NCI-H2107 treated with DMSO at 0.1 percent for 48 hours (cell line): ENCODE measurements around the gene TMEM179.
A peak's percentile ranks its signal among the peaks of the same experiment; 100 is the strongest.

ENCODE experiments used
- DNase-seq: peaks from one replicate; lab custom pipeline; 2025; ENCODE audit not compliant: unreplicated experiment; lab: John Stamatoyannopoulos, UW

Gene TMEM179

DNA sequence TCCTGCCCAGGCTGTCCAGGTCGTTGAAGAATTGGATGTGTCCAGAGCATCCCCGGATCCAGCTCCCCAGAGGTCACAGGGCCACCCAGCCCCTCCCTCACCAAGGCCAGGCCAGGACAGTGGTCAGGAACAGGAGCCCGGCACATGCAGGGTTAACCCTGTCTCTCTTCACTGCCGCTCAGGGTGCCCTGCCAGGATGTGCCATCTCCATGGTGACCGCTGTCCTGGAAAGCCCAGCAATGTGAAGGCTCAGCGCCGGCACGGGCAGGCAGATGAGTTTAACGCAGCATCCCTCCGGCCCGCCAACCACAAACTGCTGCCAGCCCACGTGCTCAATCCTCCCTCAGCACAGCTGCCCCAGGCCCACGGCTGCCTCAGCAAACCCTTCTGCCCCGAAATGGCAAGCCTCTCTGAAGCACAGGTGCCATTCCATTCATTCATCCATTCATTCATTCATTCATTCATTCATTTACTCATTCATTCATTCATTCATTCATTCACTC lies 4.4 kb downstream of the TMEM179 start:
- DNase-seq: no peak

DNA sequence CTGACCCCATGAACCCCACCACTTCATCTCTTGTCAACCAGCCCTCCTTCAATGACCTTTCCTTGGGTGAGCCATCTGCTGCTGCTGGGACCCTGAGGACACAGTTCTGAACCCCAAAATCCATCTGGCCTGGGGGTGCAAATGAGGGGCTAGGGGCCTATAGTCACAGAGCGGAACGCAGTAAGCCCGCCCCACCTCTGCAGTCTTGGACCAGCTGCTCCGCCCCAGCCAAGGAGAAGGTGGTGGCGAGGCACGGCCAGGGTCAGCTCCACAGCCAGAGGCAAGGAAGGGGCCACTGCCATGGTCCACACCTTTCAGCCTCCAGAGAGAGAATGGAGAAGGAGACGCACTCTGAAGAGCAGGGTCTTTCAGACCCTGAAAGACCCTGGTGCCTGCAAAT lies 5.1 kb downstream of the TMEM179 start:
- DNase-seq: no peak

DNA sequence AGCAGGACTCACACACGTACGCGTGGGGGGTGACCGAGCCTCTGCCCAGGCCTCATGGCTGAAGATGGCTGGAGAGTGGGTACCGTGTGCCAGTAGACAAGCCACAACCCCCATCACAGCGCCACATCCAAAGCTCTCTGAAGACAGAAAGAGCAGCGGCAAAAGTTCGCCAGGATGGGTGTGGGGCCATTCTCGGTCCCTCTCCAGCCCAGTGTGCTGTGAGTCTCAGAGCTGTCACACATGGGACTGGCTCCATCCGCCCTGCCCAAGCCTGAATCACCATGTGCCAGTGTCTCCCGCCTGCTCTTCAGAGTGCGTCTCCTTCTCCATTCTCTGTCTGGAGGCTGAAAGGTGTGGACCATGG lies 5.7 kb downstream of the TMEM179 start:
- DNase-seq: no peak

DNA sequence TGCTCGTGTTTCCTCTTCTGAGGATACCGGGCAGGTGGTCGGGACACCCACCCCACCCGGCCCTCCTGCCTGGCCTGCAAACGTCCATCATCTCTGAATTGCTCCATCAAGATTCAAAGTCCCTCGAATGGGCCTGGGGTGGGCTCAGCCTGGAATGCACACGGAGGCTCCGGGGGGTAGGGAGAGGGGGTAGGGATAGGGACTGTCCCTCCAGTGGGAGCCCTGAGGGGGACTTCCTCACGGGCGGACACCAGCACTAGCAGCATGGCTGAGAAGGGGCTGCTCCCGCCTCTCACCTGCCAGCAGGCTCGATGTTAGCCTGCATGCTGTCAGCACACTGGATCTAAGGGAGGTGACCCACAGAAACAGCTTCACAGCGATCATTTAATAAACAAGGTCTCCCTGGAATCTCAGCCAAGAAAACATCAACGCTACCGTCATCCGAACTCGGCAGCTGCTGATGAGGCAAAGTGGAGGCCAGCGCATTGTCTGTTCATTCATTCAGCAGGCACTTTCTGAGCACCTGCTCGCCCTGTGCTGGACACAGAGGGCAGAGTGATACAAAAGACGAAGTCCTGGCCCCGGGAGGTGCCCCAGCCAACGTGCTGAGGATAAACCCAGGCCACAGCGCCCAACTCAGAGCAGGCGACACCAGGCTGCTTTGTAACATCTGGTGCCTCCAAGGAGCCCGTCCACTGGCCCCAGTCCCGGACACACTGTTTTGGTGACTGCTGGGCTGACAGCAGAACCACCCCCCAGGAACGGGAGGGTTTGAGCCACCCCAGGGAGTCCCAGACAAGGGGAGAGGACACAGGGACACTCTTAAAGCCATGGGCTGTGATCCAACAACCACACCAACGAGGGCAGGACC lies 6.3 kb downstream of the TMEM179 start:
- peak; percentile 10 for DNase-seq

DNA sequence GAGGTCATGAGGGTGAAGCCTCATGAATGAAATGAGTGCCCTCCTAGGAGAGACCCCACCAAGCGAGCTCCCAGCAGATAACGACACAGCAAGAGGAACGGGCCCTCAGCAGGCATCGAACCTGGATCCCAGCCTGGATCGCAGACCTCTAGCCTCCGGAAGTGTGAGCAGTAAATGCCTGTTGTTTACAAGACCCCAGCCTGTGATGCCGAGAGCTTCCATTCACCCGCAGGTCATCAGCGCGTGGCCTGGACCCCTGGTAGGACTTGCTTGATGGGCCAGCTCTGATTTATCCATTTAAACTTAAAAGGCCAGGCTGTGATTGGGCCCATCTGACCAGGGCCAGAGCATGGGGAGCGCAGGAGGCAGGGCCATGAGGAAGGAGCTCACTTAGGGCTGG lies 7.0 kb downstream of the TMEM179 start:
- DNase-seq: no peak

DNA sequence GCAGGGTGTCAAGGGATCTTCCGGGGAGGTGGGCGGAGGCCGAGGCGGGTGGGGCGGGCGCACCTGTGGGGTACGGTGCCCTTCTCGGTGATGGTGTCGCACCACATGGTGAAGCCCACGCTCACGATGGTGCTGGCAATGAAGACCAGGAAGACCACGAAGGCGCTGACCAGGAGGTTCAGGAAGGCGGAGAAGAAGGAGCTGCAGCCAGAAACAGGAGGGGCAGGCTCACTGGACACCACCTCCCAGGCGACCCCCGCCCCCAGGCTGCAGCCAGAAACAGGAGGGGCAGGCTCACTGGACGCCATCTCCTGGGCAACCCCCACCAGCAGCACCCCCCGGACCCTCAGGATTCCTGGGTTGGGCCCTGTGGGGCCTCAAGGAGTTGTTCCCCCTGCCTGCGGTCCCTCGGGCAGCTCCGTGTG lies 7.6 kb downstream of the TMEM179 start:
- no peak for DNase-seq

DNA sequence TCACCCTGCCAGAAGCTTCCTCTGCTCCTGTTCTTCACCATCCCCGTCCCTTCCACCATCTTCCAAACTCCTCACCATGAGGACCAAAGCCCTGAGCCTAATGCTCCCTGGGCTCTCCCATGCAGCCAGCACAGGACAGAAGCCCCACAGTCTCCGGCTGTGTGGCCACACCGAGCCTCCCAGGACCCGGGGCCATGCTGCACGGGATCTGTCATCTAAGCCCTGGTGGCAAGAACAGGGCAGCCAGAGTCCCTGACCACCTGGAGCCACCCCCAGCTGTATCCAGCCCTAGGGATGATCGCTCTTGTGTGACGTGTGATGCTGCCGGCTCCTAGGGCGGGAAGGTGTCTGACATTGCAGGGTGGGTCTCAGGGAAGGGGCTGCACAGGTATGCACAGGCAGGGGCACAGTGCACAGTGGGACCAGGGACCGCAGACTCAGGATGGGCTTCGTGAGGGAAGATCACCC lies 8.1 kb downstream of the TMEM179 start:
- DNase-seq: no peak

DNA sequence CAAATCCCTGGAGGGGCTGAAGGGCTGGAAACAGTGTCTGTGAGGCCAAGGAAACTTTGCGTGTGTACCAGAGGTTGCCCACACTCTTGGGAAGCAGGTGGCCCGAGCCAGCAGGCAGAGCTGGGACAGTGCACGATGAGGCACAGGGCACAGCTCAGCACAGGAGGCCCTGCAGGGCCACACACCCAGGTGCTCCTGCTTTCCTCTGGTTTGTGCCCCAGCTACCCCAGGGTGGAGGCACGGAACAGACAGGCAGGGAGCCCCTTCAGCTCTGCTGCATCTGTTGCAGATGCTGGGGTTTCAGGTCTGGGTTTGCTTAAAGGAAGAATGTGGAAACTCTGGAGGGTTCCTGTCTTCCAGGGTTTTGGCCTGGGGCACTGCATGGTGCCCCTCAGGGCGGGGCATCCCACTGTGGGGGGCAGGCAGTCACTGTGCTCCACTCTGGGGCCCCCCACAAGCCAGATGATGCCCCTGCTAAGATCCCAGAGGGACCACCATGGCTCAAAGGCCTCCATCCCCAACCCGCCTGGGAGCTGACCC lies 8.6 kb downstream of the TMEM179 start:
- no peak for DNase-seq

DNA sequence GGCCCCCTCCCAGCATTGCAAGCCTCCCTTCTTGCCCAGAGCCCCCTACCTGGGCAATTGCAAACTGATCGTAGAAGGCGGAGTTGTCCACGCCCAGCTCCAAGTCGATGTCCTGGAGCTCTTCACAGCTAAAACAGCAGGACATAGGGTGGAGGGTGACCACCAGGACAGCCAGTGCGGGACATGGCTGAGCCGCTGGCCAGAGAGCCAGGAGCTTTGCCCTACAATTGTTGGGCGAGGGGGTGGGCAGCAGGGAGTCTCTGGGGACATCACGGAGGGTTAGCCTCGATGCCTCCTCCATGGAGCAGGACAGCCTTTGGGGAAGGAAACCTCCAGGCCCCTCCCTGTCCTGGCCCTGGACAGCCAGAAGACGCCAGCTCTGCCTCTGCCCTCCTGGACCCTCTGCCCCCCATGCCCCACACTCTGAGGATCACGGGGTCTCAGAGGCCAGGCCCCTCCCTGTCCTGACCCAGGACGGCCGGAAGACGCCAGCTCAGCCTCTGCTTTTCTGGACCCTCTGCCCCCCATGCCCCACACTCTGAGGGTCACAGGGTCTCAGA lies 9.4 kb downstream of the TMEM179 start:
- DNase-seq: no peak

DNA sequence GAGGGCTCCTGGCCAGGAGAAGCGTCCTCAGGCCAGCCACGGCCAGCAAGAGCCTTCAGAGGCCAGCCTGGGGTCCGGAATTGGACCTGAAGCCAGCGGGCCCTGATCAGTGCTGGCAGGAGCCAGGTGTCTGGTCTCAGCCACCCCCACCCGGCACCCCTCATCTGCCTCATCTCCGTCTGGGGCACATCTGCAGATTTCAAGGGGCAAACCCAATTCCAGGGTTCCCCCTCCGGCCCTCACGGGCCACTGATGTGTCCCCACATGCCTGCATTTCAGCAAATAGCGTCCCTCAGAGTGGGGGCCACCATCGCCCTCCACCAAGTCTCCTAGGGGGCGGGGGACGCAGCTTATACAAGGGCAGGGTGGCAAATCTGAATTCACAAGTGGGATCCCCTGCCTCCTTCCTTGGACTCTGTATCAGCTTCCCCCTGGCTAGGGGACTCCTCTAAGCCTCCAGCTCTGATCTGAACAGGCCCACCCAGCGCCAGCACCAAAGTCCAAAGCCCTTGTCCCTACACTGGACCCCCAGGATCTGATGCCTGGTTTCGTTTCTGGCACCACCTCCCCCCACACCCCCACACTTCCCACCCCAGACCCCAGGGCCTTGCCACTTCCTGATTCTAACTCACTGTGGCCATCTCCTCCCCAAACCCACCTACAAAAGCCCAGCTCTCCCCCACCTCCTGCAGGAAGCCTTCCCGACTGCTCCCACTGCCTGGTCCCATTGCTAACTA lies 10.1 kb downstream of the TMEM179 start:
- no peak for DNase-seq

DNA sequence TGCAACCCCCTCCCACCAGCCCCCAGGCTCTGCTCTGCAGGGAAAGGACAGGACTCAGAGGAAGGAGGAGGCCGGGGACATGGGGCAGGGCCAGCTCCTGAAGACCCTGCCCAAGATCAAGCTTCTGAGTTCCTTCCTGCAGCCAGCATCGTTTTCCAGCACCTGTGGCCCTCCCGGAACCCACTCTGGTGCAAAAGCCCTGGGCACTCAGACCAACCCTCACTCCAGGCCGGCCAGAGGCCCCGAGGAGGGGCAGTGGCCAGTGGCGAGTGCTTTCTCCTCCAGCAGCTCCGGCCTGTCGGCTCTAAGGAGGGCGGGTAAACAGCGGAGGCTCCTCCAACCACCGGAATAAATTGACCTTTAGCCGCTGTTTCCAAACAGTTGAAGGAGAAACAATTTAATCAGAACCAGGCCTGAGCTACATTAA lies 10.8 kb downstream of the TMEM179 start:
- no peak for DNase-seq

DNA sequence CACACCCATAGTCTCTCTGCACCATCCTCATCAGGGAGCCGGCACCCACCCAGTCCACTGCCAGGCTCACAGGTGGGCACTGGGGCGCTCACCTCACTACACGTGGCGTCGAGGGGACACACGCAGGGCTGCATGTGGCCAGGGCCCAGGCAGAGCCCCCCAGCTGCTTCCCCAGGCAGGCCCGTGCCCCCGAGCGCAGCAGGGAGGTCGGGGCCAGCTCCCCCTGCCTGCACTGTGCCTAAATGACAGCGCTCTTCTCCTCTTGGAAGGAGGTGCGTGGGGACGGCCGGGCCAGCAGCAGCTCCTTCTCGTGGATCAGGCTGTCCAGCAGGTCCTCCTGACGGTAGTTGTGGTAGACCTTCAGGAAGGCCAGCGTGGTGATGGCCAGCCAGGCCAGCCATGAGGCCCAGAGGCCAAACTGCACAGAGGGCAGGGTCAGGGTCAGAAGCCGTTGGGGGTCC lies 11.3 kb downstream of the TMEM179 start:
- no peak for DNase-seq

DNA sequence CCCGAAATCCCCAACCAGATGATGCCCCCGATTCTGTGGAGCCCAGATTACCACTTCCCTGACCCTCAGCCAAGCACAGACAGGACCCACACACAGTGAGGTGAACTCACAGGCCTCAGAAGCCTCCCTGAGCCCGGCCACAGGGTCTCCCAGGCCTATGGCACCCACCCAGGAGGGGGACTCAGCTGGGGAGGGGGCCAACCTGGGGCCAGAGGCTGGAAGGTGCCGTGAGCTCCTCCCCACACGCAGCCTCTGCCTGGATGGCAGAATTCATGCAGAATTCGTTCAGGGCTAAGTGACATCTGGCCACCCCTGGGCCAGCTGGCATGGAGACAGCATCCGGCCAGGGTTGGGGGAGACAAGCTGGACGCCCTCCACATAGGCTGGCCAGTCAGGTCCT lies 11.8 kb downstream of the TMEM179 start:
- DNase-seq: no peak

DNA sequence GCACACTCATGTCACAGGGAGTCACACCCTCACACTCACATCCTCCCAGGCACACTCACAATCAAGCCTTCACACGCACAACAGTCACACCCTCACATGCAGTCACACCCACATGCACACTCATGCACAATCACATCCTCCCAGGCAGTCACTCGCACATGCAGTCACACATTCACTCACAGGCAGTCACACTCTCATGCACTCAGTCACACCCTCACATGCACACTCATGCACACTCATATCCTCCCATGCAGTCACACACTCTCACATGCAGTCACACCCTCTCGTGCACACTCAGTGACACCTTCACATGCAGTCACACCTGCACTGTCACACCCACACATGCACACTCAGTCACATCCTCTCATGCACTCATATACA lies 12.3 kb downstream of the TMEM179 start:
- DNase-seq: no peak

DNA sequence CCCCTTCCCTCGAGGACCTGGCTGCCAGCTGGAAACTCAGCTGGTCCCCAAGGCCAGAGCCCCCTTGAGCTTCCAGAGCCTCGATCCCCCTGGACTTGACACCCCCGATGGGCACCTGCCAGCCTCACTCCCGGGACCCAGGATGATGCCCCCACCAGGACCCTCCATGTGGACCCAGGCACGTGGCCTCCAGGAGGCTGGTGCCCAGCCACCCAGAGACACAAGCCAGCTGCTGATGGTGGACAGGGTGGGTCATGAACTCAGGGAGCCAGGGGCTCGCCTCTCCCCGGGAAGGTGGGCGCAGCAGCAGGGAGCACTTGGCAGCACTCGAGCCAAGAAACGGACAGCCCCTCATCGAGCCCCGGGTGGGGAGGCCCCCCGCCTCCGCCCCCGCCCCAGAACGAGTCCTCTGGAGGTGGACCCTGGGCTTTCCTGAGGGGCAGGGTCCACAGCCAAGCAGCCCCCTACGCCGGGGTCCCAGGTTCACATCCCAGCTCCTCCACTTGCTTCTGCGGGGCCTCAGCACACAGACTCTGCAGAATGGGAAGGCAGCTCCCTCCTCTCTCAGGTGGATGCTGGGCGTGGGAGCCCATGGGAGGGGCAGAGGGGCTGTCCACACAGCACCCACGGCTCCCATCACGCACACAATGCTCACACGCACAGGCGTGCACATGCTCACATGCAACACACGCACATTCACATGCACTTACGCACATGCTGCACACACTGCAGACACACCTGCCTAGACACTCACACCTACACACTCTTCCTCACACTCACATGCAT lies 12.9 kb downstream of the TMEM179 start:
- DNase-seq: no peak

DNA sequence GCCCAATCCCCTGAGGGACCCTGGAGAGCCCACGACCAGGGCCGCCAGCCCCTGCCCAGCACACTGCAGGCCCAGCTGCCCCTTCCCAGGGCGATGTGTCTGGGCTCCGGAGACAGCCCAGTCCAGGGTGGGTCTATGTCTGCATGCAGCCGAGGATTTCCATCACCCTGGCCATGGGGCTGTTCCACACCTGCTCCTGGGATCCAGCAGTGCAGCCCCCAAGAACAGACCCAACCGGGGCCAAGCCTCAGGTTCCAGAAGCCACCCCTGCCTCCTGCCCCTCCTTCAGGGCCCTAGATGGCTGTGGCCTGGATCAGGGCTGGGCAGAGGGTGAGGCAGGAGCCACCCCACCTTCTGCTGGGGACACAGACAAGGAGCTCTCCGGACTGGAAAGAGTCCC lies 13.5 kb downstream of the TMEM179 start:
- DNase-seq: no peak

DNA sequence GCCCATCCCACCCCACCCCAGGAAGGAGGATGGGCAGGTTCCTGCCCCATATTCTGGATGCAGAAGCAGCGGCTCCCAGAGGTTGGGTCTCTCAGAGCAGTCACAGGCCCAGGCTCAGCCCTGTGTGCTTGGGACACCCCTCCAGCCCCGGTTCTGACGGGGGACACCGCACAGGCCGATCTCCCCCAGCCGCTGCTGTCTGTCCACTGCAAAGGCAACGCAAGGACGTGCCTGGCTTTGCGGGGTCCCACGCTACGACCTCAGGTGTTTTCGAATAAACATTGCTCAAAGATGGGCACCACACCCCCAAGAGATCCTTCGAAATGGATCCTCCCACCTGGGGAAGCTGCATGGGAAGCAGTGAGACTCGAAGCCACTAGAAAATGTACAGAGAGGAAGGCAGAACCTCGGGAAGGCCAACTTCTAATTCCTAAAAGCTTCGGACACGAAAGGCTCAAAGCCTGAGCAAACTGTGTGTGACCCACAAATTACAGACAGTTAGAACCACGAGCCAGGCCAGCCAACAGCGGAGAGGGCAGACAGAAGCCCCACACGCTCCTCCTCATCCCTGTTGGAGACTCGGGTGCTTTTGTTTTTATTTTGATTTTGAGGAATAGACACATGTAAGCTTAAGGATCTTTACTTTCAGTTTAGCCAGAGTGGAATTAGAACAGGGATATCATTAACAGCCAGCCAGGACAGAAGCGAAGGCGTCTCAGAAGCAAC lies 14.2 kb downstream of the TMEM179 start:
- no peak for DNase-seq

DNA sequence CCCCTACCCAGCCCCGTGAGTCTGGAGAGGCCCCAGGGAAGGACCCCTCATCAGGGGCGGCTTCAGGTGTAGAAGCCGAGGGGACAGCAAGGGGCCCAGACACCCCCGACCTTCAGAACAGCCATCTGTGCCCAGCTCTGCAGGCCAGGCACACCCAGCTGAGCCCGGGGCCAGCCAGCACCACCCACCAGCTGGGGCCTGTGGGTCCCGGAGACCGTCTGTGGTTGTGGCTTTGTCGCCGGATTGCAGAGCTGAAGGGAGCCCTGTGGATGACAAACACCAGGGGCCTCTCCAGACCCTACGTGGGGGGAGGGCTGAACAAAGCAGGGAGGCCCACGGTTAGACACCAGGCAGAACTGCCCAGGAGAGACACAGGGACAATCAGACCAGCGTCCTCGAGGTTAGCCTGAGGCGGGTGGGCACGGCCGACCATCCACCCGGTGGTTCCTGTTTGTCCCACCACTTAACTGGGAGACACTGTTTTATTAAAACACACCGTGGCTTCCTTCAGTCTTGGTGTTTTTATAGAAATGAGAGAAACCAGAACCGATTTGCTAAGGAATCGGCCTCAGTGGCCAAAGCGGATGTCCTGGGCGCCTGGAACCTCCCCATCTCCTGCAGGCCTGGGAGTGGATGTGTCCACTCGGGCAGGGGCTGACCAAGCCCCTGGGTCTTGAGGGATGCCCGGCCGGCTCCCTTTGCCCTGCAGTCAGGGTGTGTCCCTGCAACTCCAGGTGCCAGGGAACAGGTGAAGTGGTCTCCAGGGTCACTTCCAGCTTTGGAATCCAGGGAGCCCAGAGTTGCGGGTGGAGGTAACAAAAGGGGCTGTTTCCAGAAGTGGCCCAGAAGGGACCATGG lies 15.0 kb downstream of the TMEM179 start:
- no peak for DNase-seq
